ENCODE data around the gene DPP9.

Gene DPP9

DNA sequence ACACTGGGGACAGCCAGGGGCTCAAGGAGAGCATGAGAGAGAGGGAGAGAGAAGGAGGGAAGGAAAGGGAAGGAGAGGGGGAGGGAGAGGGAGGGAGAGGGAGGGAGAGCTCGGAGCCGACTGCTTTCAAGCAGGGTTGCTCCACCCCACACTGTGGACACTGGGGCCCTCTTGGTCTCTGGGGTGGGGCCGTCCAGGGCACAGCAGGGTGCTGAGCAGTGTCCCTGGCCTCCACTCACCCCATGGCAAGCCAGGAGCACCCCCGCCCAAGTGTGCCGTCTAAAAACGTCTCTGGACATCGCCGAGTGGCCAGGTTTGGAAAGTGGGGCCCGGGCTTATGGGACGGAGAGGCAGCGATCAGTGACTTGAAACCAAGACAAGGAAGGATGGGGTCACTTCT is 20.9 kb downstream of the DPP9 start:
- H3K4me3 ChIP-seq (ENCODE audit: low read length): no peak overlapping the region
- TF ChIP-seq, protein P1, sequence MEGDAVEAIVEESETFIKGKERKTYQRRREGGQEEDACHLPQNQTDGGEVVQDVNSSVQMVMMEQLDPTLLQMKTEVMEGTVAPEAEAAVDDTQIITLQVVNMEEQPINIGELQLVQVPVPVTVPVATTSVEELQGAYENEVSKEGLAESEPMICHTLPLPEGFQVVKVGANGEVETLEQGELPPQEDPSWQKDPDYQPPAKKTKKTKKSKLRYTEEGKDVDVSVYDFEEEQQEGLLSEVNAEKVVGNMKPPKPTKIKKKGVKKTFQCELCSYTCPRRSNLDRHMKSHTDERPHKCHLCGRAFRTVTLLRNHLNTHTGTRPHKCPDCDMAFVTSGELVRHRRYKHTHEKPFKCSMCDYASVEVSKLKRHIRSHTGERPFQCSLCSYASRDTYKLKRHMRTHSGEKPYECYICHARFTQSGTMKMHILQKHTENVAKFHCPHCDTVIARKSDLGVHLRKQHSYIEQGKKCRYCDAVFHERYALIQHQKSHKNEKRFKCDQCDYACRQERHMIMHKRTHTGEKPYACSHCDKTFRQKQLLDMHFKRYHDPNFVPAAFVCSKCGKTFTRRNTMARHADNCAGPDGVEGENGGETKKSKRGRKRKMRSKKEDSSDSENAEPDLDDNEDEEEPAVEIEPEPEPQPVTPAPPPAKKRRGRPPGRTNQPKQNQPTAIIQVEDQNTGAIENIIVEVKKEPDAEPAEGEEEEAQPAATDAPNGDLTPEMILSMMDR (conservative IDR thresholded peaks at IDR 0.05; ENCODE audit: low read length): no peak
- no peak for DNase-seq (ENCODE audit: low read depth)

DNA sequence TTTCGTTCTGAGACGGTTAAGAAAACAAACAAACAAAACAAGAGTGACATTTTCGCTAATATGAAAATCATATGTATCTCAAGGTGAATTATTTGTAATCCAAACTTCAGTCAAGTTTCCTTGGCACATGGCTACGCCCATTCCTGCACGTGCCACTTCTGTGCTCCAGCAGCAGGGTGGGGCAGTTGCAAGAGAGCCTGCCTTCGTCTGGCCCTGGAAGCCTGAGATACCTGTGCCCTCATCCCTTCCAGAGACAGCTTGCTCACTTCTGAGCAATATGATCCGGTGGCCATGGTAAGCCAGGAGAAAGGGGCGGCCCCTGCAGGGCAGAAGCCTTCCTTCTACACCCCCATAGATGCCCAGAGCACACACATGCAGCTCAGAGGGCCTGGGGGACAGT is 22.1 kb downstream of the DPP9 start:
- DNase-seq (ENCODE audit: low read depth): no peak
- TF ChIP-seq, protein P1 (conservative IDR thresholded peaks at IDR 0.05; ENCODE audit: low read length): no peak
- H3K4me3 ChIP-seq (ENCODE audit: low read length): no peak overlapping the region

DNA sequence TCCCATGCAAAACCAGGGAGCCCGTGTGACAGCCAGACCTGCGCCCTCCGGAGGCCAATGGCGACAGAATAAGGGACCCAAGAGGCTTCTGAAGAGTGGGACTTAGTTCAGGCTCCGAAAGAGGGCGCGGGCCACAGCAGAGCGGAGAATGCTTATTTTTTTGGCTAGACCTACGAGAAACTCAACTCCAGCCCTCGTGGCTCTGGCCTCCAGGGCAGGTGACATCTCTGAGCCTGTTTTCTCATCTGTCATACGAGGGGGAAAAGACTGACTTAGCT is 23.0 kb downstream of the DPP9 start:
- no peak overlapping the region for H3K4me3 ChIP-seq (ENCODE audit: low read length)
- TF ChIP-seq, protein P1 (conservative IDR thresholded peaks at IDR 0.05; ENCODE audit: low read length): no peak
- no peak for DNase-seq (ENCODE audit: low read depth)

DNA sequence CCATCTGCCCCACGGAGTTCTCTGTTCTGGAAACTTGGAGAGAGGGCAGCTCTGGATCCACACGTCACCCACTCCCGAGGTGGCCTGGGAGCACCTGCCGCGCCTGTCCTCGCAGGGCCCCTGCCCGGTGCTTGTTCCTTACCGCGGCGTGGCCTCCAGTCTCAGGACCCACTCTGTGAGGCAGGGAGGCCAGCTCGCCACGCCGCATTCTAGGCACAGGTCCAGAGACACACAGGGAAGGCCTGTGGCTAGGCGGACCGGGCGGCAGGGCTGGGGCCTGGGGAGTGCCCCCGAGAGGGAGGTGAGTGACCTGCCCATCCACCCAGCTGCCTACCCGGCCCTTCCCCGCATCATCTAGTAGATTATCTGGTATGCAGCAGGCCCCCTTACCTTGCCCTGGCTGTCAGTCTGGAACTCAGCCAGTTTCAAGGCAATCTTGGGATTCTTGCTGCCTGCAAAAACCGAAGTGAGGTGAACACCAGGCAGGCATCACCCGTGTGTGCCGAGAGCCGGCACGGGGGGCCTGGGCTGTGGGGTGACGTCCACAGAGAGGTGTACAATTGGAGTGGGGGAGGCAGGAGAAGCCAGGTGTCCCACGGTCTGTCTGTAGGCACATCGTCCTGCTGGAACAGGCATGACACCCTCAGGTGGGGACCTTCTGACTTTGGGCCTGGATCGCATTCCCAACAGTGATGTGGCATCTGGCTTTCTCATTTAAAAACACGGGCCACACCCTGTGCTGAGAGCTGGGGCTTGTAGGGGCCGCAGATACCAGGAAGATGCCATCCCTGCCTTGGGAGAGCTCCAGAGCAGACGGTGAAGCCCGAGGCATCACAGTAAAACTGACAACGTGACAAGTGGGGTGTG is 23.6 kb downstream of the DPP9 start:
- TF ChIP-seq, protein P1 (conservative IDR thresholded peaks at IDR 0.05; ENCODE audit: low read length): no peak

DNA sequence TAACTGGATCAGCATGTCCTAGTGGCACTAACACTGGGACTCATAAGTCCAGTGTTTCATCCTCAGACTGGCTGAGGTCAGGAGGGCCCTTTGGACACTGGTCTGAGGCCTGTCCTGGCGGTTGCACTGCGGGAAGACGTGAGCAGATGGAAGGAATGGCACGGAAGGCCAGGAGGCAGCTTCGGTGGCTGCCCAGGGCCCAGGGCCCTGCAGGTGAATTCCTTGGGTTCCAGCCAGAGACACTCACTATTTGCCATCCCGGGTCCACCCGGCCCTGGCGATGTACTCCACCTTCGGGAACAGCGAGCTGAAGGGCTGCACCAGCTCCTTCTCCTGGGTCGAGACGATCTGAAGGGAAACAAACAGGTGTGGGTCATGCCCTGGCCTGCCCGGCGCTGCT is 26.3 kb downstream of the DPP9 start:
- TF ChIP-seq, protein P1 (conservative IDR thresholded peaks at IDR 0.05; ENCODE audit: low read length): no peak
- DNase-seq (ENCODE audit: low read depth): no peak
- H3K4me3 ChIP-seq (ENCODE audit: low read length): no peak overlapping the region

More for the DNA sequence above, 23.6 kb downstream of the DPP9 start:
- no peak for DNase-seq (ENCODE audit: low read depth)
- no peak overlapping the region for H3K4me3 ChIP-seq (ENCODE audit: low read length)

DNA sequence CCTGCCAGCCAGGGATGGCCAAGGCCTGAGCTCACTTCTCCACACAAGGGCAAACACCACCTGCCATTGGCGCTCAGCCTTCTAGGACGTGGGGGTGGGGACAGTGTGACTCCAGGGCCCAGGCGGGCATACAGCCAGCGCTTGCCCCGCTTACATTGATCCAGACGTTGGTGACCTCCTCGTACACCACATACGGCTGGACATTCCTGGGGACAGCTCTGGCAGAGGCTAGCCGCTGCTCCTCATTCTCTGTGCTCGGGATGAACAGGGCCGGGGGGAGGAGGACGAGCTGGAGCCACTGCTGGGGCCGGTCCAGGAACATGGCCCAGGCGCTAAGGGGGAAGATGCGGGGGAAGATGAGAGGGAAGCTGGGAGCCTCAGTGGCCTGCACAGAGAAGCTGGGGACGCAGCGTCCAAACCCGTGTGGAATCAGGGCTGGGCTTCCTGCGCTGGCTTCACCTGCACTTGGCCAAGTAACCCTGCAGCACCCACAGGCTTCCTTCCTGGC is 28.4 kb downstream of the DPP9 start:
- no peak for DNase-seq (ENCODE audit: low read depth)
- TF ChIP-seq, protein P1 (conservative IDR thresholded peaks at IDR 0.05; ENCODE audit: low read length): no peak
- H3K4me3 ChIP-seq (ENCODE audit: low read length): no peak overlapping the region
